ENCODE data around the gene RBM20.
"Not testable (repeated sequence)": the region's sequence is repeated elsewhere in the genome, so short reads cannot be mapped to it uniquely, and the experiment has no call there.

The RBM20 gene

DNA sequence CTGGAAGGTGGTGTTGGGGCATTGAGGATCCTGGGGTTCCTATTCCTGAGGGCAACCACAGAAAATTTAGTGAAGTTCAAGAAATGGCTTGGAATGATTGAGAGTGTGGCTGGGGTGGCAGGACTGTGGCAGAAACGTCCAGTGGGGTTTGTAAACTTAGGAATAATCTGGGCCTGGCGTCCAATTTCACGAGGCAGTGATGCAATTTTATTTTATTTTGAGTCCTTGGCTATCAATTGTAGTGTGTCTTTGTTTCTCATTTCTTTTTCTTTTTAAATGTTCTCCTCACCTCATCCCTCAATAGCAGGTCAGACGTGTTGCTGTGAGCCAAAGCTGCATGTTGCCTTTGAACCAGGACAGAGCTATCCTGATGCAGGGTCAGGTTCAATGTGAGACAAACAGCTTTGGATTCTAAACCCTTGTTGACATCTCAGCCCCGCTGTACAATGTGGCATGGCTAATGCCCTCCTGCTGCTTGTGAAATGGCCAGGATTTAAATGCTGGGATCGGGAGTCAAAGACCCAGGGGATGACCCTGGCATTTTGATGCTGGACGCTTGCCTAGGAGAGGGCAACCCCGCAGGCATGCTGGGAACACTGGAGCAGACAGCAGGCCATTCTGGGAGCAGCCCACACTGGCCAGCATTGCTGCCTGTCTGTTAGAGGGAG is 64.8 kb downstream of the RBM20 start:
- no peak for DNase-seq

DNA sequence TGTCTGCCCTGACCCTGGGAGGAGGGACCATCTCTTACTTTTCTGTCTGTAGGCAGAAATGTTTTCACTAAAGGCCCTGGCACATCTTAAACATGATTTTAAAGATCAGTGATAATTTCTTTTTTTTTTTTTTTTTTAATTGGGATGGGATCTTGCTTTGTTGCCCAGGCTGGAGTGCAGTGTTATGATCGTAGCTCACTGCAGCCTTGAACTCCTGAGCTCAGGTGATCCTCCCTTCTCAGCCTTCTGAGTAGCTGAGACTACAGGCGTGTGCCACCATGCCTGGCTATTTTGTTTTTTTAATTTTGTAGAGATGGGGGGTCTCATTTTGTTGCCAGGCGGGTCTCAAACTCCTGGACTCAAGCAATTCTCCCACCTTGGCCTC is 65.3 kb downstream of the RBM20 start:
- DNase-seq = no peak

DNA sequence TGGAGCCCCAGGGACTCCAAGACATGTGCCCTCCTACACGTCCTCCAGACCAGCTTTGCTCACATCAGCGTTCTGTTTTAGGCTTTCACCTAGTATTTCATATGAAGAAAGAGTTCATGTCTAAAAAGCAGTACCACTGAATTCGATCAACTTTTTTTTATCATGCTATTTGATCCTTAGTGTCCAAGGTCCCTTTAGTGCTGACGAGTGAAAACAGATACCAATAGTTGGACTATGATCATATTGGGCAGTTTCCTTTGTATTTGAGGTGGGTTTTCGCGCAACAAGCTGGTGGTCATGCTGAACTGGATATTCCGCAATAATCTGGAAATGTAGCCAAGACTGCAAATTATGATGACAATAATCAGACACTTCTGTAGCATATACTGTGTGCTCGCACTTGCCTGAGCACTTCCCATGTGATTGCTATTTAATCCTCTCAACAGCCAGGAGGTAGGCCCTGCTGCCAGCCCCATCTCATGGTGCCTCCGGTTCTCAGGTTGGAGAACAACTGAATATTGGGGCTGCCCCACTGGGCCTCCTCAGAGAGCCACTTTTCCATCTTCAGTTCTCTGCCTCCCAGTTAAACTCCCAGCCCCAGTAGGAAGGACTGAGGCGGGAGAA is 65.9 kb downstream of the RBM20 start:
- no peak for DNase-seq

DNA sequence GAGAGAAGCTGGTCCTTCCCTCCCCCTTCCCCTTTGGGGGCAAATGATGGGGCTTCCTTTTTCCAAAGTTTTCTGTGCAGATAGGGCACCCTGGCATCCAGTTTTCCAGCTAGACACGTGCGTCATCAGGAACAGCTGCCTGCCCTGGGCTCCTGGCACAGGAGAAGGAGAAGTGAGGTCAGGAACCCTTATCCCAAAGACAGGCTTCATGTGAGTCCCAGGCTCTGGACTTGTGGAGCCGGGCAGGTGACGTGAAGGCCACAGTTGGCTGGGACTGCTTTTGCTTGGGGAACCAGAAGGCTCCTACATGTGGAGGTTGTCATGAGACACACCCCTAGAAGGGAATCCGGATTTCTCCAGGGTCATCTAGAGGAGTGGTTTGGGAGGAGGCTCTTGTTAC is 66.5 kb downstream of the RBM20 start:
- DNase-seq = no peak

DNA sequence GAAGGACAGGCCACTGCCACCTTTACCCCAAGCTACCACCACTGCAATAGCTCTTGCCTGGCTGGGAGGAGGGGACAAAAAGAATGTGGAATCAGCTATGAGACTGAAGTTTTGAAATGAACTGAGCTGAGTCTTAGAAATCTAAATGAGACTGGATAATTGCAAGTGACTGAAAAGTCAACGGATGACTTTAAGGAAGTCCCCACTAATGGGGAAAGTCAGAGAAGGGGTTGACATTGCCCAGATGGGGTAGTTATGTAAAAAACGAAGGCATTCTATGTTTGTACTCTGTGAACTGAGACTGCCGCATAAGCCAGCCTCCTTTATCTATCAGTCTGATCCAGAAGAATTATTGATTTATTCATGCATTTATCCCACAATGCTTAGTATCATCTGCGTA is 67.2 kb downstream of the RBM20 start:
- no peak for DNase-seq

DNA sequence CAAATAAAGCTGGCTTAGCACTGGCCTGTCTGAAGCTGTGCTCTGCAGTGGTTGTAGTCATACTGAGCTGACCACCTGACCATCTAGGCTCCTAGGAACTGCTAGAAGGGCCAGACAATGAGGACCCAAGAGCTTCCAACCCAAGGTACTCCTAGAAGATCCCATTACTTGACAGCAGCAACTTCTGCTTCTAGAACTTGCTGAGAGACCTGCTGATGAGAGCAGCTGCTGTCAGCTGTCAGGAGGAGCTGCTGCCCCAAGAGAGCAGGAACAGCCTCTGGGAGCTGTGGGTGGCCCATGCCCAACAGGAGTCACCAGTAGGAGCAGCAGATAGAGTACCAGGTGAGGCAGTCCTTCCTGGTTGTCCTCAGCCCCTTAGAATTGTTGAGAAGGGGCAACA is 70.2 kb downstream of the RBM20 start:
- DNase-seq = no peak

DNA sequence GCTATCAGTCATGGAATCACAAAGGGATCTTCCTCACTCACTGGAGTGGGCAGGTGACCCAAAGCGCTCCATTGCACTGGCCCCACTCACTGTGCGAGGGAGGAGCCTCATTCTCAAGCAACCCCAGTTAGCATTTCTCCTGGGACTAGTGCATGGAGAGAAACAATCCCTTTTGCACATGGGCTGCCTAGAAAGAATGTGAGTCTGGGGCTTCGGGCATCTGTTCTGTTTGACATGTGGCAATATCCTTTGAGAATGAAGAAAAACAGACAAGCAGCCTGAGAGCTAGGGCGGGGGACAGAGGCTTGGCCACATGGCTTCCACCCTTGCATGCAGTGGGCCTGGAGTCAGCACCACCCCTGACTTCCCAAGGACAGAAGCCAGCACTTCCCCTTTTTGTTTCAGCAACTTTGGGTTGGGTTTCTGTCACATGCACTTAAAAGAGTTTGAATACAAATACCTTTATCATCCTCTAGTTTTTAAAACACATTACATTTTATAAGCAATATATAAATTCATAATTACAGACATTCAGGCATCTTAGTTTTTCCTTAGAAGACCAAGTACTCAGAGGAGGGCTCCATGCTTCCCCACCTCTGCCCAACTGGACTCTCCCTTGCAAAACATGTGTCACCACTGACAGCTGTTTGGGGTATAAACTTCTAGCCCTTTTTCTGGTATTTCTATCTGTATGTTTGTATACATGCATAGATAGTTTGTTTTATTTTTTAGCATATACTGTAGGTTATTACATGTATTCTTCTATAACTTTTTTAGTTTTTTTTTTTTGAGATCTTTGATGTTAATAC is 73.8 kb downstream of the RBM20 start:
- DNase-seq = no peak

DNA sequence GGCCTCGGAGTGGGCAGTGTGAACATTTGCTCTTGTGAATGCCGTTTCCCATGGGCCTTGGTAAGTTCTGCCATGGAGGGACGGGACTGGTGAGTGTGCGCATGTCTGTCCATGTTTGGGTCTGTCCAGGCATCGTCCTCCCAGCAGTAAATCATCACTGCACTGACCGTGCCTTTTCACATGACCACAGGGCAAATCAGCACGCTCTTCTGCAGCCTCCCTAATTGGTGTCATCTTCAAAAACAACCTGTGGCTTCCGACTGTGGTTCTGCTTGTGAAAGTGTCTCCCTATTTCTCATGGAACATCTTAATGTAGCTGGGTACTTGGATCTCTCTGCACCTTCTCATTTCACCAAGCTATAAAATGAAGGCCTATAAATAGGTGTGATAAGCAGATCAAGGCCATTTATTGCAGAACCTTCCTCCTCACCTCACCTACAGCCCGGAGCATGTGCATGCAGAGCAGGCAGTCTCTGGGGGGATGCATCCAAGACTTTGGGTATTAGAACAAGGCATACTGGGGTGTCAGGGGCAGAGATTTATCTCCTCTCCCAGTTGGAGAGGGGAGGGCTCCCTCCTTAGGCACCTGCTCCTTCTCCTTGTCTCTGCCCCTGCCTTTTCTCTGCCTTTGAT is 77.4 kb downstream of the RBM20 start:
- no peak for DNase-seq

DNA sequence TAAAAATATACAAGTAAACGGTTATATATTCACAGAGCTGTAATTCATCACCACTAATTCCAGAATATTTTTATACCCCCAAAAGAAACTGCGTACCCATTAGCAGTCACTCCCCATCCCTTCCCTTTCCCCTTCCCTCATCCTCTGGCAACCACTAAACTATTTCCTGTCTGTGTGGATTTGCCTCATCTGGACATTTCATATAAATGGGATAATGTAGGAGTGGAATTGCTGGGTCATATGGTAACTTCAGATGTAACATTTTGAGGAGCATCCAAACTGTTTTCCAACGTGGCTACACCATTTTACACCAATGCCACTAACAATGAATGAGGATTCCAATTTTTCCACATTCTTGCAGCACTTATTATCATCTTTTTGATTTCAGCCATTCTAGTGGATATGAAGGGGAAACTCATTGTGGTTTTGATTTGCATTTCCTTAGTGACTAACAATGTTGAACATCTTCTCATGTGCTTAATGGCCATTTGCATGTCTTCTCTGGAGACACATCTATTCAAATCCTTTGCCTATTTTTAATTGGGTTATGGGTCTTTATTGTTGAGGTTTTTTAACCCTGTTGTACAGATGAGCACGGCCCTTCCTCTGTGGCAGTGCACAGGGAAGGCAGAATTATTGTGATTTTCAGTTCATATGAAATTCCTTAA is 79.2 kb downstream of the RBM20 start:
- no peak for DNase-seq

DNA sequence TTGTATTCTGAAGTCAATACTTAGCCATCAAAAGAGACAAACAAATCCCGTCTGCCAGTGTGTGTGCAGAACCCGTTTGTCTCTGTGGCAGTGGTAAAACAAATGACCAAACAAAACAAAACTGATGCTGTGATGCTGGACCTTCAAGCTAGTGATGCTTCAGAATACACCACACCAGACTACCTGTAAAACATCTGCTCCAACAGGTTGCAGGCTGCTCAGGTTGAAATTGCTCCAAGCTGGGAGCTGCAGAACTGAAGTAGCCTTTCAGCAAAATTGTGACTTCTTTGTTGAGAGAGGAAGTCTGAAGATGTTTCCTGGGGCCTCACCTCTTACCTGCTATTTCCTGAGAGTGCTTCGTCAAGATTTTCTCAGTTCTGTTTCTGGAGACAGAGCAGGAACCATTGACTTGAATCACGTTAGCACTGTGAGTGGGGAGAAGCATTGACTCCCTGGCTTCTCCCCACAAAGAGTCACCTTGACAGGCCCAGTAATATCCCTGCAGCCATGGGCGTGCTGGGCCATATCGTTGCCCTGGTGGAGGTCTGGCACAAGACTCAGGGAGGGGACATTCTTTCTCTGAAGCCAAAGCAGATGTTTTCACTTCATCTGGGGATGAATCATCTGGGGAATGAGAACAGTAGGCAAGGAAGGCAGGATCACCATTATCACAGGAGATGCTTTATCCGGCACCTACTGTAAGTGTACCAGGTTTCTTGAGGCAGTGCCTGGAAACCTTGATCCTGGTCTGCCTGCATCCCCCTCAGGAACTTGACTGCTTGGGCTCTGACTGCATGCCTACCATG is 80.2 kb downstream of the RBM20 start:
- DNase-seq = no peak

DNA sequence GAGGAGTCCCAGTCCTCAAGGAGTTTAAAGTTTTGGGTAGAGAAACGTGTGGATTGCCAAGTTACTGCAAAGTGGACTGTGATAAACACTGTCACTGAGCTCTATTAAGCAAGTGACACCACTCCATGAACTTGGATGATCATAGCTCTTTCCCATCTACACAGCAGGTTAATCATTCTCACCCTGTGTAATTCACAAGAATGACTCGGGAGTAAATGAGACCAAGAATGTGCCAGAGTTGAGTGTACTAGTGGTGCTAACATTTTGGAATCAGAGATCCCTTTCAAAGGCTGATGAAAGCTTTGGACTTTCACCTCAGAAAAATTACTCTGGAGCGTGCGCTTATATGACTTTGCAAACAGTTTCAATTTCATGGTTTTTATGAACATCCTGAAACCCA is 80.8 kb downstream of the RBM20 start:
- no peak for DNase-seq

DNA sequence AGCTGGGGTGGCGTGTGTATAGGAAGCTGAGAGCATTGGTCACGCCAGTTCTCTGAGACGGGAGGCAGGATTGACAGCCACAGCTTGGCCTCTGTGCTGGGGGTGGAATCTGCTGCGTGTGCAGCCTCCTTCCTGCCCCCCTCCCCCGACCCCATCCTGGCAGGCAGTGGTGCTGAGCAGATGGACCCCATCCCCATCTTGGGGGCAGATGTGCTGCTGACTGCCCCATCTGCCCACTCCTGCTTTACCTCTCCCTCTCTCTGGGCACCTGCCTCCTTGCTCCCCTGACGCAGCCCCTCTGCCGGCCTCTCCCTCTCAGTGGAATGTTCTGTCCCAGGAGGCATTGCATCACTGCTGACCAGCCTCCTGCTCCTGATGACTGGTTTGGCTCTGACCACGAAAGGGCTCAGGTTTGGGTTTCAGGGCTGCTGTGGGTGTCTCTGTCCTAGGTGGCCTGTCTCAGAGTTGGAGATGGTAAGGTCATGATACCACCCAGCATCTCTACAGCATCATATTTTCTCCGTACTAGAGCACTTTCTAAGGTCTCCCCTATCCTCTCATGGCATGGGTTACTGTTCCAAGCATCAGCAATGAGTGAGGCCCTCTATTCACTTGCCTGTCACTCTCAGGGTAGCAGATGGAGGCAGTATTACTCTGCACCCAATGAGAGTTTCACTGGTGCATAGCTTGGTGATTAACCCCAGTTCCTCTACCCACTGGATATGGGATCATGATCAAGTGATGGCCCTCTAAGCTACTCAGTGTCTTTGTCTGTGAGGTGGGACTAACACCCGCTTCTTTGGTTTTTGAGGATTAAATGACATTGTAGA is 81.9 kb downstream of the RBM20 start:
- no peak for DNase-seq

DNA sequence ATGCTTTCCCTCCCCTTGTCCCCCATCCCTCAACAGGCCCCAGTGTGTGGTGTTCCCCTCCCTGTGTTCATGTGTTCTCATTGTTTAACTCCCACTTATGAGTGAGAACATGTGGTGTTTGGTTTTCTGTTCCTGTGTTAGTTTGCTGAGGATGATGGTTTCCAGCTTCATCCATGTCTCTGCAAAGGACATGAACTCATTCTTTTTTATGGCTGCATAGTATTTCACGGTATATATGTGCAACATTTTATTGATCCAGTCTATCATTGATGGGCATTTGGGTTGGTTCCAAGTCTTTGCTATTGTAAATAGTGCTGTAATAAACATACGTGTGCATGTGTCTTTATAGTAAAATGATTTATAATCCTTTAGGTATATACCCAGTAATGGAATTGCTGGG is 83.6 kb downstream of the RBM20 start:
- DNase-seq = not testable (repeated sequence)

DNA sequence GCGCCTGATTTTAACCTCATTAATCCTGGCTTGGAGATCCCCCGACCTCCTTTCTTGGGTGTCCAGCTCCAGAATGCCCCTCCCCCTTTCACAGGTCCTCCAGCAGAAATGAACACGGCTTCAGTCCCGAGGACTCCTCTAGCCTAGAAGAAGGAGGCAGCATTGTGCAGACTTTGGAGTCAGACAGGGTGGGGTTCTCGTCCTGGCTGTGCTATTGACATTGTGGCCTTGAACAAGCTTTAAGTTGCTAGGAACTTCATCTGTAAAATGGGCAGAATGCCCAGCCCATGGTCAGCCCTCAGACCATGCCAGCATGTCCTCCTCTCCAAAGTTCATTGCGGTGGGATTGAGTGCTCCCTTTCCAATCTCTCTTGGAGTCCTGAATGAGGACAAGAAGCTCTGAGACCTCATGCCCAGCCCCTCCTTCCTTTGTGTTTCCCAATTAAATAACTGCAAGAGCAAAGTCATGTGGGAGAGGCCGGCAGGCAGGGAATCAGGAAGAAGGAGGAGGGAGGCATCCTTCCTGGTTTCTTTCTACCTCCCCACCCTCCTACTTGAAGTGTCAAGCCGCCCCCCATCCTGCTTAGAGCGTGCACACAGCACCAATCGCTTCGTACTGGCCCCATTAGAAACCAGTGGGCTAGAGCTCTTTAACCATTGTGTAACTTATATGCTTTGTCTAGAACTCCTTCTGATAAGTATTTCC is 86.4 kb downstream of the RBM20 start:
- DNase-seq = no peak

DNA sequence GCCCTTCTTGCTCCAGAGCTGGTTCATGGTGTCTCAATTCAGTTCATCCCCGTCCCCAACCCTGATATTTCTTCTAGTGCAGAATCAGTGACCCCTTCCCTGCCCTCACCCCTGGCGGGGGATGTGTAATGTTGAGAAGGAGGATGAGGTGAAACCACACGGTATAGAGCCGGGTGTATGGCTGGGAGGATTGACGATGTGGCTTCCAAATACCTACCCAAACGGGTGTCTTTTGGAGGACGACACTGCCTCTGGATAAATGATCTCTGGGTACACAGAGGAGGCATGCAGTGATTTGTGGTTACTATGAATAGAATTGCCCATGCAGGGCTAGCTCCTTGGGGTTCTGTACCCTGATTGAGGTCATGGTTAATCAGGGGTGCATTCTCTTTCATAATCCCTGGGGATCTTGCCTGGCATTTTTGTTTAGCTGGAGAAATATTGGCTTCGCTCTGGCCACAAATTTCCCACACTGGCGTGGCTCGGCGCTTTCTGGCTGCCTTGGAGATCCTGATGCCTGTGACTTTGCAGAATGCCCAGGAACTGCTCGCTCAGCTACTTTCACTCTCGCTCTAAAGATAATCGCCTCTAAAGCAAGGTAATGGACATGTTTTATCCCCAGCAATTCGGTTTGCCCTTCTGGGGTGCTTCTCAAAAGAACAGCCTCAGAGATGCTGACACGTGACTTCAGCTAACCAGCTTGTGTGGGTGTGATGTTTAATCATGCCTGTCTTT is 89.2 kb downstream of the RBM20 start:
- no peak for DNase-seq

DNA sequence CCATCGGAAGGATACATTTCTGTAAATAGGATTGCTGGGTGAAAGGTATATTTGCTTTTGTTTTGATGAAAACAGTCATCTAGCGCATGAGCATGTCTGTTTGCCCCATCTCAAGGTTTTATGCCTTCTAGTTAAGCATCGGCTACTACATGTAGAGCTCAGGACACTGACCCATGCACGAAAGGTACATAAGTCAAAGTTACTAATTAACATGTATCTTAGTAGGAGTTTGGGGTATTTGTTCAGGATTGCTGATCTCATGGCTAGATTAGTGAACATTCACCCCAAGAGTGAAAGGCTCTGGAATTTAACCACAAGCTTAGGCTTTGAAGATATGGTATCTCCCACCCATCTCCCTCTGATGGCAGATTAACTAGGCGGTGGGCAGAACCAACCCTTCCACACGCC is 91.5 kb downstream of the RBM20 start:
- no peak for DNase-seq

DNA sequence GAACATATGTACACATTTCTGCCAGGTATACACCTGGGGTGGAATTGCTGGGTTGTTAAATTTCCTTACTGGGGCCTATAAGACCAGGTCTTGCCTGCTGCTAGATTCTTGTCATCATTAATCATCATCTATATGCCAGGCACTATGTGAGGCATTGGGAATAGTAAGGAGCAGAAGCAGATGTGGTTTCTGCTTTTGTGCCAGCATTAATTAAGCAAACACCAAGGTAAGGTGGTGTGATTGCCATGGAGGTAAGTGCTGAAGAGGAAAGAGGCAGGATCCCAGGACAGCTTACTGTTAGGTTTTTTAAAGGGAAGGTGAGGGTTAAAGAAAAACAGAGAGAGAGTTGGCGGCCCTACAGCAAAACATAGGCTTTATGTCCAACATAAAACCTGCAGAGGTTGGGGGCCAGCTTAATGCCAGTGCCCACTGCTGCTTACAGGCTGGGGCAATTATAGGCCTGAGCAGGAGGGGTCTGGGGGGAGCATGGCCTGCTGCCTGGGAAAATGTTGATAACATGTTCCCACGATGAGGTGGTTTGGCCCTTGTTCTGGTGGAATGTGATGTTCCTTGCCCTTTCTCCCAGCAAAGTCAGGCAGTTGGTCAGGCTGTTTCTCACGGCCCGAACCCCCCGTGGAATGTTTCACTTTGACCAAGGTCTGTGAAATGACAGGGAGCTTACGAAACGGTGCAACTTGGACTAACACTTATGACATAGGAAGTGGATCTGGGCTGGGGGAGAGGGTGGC is 93.9 kb downstream of the RBM20 start:
- no peak for DNase-seq

DNA sequence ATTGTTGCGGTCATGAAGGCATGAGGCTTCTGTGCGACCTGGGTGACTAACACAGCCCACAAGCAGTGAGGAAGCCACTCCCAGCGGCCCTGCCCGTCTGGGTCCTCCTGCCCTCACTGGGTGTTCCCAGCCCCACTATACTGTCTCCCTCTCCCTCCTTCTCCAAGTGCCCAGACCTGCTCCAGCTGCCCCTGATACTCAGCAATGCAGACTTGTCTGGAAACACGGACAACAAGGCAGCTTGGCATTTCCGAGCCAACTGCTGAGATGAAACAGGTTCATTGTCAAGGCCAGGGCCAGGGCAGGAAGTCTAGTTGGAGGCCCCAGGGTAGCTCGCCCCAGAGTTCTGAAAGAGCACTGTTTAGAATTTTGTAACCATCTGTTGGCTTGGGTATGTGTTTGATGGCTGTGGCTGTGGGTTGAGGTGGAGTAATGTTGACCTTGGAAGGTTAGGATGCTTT is 95.7 kb downstream of the RBM20 start:
- no peak for DNase-seq

DNA sequence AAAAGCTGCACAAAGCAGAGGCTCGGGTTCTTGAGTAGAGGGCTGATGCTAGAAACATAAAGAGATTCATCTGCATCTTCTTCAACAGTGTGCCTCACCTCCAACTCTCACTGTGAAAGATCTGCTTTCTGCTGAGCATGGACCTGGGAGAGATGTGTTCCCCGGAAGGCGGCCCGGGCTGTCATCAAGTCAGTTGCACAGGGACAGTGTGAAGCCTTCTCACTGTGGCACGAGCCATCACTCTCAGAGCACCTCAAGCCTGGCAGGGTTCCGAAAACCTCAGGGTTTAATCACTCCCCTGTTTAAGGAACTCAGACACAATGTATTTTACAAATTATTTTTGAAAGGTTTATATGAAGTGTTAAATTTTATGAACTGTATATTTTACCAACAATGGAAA is 98.7 kb downstream of the RBM20 start:
- no peak for DNase-seq

Data from CD4-positive, alpha-beta T cell treated with Interleukin-17A for 1 hour (primary cell).